ENCODE data around the gene ROPN1. TPM values are rescaled to one million over a fixed set of nuclear protein-coding genes. Genes with fewer than 3 reads are reported as not detected.

The ROPN1 gene
- total and polyA plus RNA-seq, 2 of the 13 experiments (the other 11 are each of a cell fraction or from before 2014, with no cell fraction given), result not detected

DNA sequence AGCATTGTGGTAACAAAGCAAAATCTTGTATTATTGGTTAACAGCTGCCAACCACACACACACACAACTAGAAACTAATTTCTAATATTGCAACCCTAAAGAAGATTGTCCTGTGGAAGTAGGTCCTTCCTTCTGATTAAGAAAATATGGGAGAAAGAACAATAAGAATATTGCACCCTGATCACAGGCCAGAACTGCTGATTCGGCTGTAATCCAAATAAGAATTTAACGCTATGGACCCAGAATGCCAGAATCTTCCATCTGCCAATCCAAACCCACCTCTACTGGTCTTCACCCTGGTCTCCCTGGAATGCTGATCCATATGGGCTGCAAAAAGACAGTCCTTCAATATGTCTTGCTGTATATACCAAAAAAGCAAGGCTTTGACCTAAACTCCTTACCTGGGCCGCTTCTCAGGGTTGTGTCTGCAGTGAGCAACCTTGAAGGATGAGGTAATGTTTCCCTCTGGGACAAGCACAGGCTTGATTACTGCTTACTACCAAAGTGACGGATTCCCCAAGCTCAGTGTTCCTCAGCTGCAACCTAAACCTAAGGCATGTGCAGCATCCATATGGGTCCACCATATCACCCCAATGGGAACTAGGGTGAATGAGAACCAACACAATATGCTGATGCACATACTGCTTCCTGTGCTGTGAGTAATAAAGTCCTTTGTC is 38.9 kb downstream of the ROPN1 start:
- no peak for FAIRE-seq
- H3K27me3 ChIP-seq (ENCODE audit: control insufficient read depth in 1 of 2, insufficient read depth in 2 of 2, low read length in 2 of 2), result no peaks in the 10 kb centered on the region
- no TSS peak for BruUV-seq (replicated peaks)
- no peak overlapping the region for H3K4me3 ChIP-seq (replicated peaks in 1 of 3; ENCODE audit: insufficient read depth in 1 of 3, low read depth in 2 of 3, low read length in 3 of 3)
- POLR2A ChIA-PET, result no interaction called here
- CTCF ChIA-PET (ENCODE audit: low intra/inter-chr PET ratio, low total read pairs), result no interaction called here
- no peak for DNase-seq (ENCODE audit: low spot score)
- no peak overlapping the region for H3K9ac ChIP-seq (ENCODE audit: insufficient read depth, low read depth, low read length)
- TF ChIP-seq ELF4 (CRISPR knock-in tag; IDR thresholded peaks at IDR 0.05; ENCODE audit: borderline replicate concordance) (no peak), MAFK (conservative IDR thresholded peaks at IDR 0.05 in 1 of 2, IDR thresholded peaks at IDR 0.05 in 1 of 2; ENCODE audit: low read length in 2 of 2) (peak; percentile 79 to 92), PHF20 (CRISPR knock-in tag; IDR thresholded peaks at IDR 0.05) (no peak), SP5 (CRISPR knock-in tag; IDR thresholded peaks at IDR 0.05; ENCODE audit: borderline replicate concordance, low read depth) (no peak), PHF5A (CRISPR knock-in tag; IDR thresholded peaks at IDR 0.05; ENCODE audit: low read depth, unreplicated experiment) (no peak), MAFF (IDR thresholded peaks at IDR 0.05; ENCODE audit: low read depth, low read length) (peak; percentile 87)
- TF ChIP-seq, protein P1, sequence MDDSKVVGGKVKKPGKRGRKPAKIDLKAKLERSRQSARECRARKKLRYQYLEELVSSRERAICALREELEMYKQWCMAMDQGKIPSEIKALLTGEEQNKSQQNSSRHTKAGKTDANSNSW (CRISPR knock-in tag; IDR thresholded peaks at IDR 0.05; ENCODE audit: borderline replicate concordance), result no peak
- TF ChIP-seq, protein P2, sequence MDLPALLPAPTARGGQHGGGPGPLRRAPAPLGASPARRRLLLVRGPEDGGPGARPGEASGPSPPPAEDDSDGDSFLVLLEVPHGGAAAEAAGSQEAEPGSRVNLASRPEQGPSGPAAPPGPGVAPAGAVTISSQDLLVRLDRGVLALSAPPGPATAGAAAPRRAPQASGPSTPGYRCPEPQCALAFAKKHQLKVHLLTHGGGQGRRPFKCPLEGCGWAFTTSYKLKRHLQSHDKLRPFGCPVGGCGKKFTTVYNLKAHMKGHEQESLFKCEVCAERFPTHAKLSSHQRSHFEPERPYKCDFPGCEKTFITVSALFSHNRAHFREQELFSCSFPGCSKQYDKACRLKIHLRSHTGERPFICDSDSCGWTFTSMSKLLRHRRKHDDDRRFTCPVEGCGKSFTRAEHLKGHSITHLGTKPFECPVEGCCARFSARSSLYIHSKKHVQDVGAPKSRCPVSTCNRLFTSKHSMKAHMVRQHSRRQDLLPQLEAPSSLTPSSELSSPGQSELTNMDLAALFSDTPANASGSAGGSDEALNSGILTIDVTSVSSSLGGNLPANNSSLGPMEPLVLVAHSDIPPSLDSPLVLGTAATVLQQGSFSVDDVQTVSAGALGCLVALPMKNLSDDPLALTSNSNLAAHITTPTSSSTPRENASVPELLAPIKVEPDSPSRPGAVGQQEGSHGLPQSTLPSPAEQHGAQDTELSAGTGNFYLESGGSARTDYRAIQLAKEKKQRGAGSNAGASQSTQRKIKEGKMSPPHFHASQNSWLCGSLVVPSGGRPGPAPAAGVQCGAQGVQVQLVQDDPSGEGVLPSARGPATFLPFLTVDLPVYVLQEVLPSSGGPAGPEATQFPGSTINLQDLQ (CRISPR knock-in tag; IDR thresholded peaks at IDR 0.05), result no peak
- H4K20me1 ChIP-seq (ENCODE audit: insufficient read depth, low read length), result no peaks in the 10 kb centered on the region
- H3K36me3 ChIP-seq (replicated peaks in 1 of 2; ENCODE audit: control insufficient read depth in 1 of 2, insufficient read depth in 2 of 2, low read length in 2 of 2), result peaks cover 2 to 37% of the 10 kb centered on the region in 2 experiments; a peak in 3 of 5 replicates
- peaks cover 1% of the 10 kb centered on the region; the same call in 1 of the 2 replicates for H3K4me1 ChIP-seq (ENCODE audit: insufficient read depth, low read length)
- WGBS (ENCODE audit: low lambda C conversion rate), result 92% methylated on average over 4 of the region's 4 CpGs
- in situ Hi-C loops (cut with HindIII; ENCODE audit: extremely low pct_ligation_motif_present, low pct_unique_long_range_greater_than_20kb), result no loop called here
- ATAC-seq, result no peak
- no peak overlapping the region for H2AFZ ChIP-seq (ENCODE audit: low read length)
- intact Hi-C loops (cut with micrococcal nuclease; ENCODE audit: unreplicated experiment), result no loop called here
- H3K27ac ChIP-seq (ENCODE audit: extremely low read length, insufficient read depth, low read length), result no peak overlapping the region
- H3K4me2 ChIP-seq (ENCODE audit: low read depth, low read length), result no peak overlapping the region
- H3K9me3 ChIP-seq (ENCODE audit: low read length), result no peaks in the 10 kb centered on the region
- H3K79me2 ChIP-seq (ENCODE audit: insufficient read depth, low read length), result no peaks in the 10 kb centered on the region

Data from HepG2 (cell line).